ENCODE results near the gene VAMP4.
"Not testable (repeated sequence)": the region's sequence is repeated elsewhere in the genome, so short reads cannot be mapped to it uniquely, and the experiment has no call there.

VAMP4 gene

DNA sequence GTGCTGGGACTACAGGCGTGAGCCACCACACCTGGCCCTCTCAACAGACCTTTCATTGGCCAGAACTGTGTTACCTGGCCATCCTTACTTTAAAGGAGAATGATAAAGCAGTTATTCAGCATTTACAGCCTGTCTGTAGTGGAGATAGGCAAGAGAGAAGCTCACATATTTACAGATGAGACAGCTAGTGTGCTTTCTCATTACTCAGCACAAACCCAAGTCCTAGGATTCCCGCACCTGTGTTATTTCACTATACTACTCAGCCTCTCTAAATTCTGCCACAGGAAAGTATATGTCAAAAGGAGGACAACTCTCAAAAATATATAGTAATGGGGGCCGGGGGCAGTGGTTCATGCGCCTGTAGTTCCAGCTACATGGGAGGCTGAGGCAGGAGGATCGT, 73.5 kb downstream of the VAMP4 start:
- TF ChIP-seq, protein P1, sequence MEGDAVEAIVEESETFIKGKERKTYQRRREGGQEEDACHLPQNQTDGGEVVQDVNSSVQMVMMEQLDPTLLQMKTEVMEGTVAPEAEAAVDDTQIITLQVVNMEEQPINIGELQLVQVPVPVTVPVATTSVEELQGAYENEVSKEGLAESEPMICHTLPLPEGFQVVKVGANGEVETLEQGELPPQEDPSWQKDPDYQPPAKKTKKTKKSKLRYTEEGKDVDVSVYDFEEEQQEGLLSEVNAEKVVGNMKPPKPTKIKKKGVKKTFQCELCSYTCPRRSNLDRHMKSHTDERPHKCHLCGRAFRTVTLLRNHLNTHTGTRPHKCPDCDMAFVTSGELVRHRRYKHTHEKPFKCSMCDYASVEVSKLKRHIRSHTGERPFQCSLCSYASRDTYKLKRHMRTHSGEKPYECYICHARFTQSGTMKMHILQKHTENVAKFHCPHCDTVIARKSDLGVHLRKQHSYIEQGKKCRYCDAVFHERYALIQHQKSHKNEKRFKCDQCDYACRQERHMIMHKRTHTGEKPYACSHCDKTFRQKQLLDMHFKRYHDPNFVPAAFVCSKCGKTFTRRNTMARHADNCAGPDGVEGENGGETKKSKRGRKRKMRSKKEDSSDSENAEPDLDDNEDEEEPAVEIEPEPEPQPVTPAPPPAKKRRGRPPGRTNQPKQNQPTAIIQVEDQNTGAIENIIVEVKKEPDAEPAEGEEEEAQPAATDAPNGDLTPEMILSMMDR (IDR thresholded peaks at IDR 0.05; ENCODE audit: extremely low read depth, missing control alignments), result no peak
- DNase-seq (ENCODE audit: low spot score), result no peak

DNA sequence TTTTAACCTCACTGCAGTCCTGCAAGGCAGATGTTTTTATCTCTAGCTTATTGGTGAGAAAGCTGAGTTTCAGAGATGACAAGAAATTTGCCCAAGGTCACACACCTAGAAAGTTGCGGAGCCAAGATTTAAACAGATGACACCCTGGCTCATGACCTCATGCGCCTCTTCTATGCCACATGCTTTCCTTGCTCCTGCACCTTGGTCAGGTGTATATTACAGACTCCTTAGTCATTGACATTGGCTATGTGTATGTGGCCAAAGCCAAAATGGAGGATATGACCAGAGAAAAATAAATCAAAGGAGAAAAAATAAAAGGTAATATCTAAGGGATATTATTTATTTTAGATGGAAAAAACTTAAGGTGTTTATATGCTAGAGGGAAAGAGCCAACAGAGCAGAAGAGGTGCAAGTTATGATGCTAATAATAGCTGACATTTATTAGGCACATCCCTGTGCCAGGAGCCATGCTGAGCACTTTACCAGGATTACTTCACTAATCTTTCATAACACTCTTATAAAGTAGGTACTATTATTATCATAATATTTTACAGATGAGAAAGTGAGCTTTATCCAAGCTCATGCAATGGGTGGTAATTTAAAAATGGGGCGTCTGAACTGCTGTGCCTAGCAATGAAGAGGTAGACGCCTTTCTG, 75.6 kb downstream of the VAMP4 start:
- no peak for DNase-seq (ENCODE audit: low spot score)
- TF ChIP-seq, protein P1 (IDR thresholded peaks at IDR 0.05; ENCODE audit: extremely low read depth, missing control alignments), result no peak

DNA sequence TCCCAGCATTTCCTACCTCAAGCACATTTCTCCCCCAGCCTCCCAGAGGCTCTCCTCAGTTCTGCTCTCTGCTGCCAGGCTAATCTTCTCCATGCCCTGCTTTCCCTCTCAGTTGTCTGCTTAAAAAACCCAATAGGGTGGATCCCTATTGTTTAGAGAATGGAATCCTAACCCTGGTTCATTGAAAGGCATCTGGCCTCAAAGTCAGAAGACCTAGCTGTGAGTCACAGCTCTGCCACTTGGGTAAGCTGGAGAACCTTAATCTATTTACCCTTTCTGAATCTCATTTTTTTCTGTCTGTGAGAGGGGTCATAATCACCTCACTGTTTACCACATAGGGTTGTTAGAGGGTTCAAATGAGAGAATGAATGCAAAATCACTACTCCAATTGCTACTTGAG, 76.9 kb downstream of the VAMP4 start:
- TF ChIP-seq, protein P1 (IDR thresholded peaks at IDR 0.05; ENCODE audit: extremely low read depth, missing control alignments), result no peak
- DNase-seq (ENCODE audit: low spot score), result no peak

DNA sequence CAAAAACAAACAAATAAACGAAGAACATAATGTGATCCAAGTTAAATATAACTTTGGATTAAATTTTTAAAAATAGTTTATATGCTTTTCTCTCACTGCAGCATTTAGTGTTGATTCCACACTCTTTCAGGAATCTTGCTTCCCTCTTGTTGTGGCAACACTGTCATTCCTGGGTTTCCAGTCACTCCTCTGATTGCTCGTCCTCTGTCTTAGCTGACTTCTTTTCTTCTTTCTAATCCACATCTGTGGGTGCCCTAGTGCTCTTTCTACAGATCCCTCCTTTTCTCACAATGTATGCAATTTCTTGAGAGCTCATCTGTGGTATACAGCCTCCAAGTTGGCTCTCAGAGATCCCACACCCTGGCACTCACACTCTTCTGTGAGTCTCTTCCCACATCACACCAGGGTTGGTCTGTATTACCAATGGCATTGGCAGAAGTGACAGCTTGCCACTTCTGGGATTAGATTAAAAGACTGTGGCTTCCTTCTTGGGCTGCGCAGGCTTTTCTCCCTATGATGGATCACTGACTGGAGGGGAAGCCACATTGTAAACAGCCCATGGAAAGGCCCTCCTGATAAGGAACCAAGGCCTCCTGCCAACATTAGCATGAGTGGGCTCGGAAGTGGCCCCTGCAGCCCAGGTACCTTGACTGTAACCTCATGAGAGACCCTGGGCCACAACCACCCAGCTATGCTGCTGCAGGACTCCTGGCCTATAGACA, 77.8 kb downstream of the VAMP4 start:
- DNase-seq (ENCODE audit: low spot score), result no peak

DNA sequence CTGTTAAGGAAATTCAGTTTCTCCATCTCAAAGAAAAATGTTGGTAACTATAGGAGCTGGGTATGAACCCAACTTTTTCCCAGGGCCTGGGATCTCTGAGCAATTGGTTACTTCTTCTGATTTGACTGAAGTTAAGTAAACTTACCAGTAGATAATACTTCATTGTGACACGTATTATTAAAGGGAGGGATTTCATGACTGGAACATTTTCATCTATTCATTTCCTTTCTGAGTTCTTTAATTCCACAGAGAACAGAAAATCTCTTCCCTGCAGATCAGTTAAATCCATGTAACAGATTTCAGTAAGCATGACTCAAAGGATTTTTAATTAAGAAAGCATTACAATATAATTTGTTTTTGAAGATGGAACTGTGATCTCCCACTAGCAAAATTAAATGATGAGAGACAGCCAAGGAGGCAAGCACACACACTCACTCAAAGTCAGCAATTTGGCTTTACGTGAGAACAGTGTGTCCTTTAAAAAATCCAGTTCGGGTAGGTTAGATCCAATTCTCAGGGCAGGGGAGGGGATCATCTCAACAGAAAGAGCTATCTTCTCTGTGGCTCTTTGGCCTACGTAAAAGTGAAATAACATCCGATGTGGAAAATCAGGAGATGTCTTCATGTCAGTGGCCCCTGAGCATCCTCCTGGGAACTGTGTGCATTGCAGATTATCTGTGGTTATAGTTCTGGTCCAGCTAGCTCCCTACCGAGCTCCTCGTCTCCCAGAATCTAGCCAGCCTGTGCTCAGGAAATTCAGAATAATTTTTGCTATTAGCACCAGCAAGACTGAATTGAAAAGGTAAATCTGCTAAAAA, 78.6 kb downstream of the VAMP4 start:
- TF ChIP-seq, protein P1 (IDR thresholded peaks at IDR 0.05; ENCODE audit: extremely low read depth, missing control alignments), result no peak
- no peak for DNase-seq (ENCODE audit: low spot score)

More for the DNA sequence above, 77.8 kb downstream of the VAMP4 start:
- TF ChIP-seq, protein P1 (IDR thresholded peaks at IDR 0.05; ENCODE audit: extremely low read depth, missing control alignments), result no peak

DNA sequence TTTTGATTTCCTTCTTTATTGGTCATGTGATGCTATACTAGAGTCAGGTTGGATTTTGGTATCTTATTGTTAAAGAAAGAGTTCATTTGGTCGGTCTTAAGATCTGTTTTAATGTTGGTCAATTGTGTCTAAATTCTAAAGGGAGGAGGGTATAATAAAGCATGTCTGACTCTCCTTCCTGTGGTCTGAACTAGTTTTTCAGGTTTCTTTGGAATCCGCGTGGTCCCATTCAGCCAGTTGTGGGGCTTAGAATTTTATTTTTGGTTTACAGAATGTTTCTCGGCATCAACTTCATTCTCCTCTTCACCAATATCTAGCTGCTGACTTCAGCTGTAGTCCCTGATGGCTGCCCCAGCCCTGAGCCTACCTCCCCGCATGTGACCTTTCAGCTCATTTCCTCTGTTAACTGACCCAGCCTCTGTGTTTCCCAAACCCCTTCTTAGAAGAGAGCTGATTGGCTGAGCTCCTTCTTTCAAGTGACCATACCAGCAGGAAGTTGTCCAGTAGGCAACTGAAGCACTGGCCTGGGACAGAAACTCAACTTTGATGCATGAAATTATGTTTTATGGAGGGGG, 80.7 kb downstream of the VAMP4 start:
- TF ChIP-seq, protein P1 (IDR thresholded peaks at IDR 0.05; ENCODE audit: extremely low read depth, missing control alignments), result no peak
- DNase-seq (ENCODE audit: low spot score), result no peak

DNA sequence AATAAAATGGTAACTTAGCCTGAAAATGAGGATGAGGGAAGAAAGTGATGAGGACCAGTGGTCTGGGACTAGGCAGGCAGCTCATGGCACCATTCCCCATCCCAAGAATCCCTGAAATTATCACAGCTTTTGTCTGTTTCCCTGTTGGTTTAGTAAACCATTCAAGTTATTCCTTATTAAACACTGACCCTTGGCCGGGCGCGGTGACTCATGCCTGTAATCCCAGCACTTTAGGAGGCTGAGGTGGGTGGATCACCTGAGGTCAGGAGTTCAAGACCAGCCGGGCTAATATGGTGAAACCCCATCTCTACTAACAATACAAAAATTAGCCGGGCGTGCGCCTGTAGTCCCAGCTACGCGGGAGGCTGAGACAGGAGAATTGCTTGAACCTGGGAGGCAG, 85.7 kb downstream of the VAMP4 start:
- DNase-seq (ENCODE audit: low spot score), result not testable (repeated sequence)

Data from GM20000 (cell line).